OCI-LY3 (cell line): ENCODE results near the gene ATG10.

Experiments
- EZH2phosphoT487 ChIP-seq: fragments of 200-600 bp; shearing (Covaris generic); IDR thresholded peaks from 2 replicates; pipeline ENCODE4 v1.6.1; 2018; ENCODE audit warnings: antibody characterized with exemption, mixed run types, low read depth
- TF ChIP-seq, protein P1 (sequence below): fragments of 200-600, 300-600 bp; sonication (generic); IDR thresholded peaks from 2 replicates; pipeline ENCODE4 v1.5.1; 2014; ENCODE audit warnings: antibody characterized with exemption, low read length, low read depth

DNA sequence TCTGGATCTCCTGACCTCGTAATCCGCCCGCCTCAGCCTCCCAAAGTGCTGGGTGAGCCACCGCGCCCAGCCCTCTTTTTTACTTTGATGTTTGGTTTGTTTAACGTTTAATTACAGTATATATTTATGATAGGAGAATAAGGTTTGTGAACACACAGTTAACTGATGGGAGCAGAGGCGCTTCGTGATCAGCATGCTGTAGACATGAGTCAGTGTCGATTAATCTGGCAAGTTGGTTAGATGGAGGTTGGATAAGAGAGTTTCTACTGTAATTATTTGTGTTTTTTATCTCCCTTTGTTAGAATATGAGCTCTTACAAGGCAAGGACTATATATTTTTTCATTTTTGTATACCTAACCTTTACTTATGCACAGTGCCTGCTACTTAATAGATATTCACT is 14.3 kb downstream of the ATG10 start:
- TF ChIP-seq, protein P1, sequence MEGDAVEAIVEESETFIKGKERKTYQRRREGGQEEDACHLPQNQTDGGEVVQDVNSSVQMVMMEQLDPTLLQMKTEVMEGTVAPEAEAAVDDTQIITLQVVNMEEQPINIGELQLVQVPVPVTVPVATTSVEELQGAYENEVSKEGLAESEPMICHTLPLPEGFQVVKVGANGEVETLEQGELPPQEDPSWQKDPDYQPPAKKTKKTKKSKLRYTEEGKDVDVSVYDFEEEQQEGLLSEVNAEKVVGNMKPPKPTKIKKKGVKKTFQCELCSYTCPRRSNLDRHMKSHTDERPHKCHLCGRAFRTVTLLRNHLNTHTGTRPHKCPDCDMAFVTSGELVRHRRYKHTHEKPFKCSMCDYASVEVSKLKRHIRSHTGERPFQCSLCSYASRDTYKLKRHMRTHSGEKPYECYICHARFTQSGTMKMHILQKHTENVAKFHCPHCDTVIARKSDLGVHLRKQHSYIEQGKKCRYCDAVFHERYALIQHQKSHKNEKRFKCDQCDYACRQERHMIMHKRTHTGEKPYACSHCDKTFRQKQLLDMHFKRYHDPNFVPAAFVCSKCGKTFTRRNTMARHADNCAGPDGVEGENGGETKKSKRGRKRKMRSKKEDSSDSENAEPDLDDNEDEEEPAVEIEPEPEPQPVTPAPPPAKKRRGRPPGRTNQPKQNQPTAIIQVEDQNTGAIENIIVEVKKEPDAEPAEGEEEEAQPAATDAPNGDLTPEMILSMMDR: no peak
- no peak for TF ChIP-seq EZH2phosphoT487
